ENCODE data around the gene DDC. TPM values are rescaled to one million over a fixed set of nuclear protein-coding genes. Genes with fewer than 3 reads are reported as not detected.

Gene DDC
- total RNA-seq, 1 experiment from 2014 or later, result not detected

DNA sequence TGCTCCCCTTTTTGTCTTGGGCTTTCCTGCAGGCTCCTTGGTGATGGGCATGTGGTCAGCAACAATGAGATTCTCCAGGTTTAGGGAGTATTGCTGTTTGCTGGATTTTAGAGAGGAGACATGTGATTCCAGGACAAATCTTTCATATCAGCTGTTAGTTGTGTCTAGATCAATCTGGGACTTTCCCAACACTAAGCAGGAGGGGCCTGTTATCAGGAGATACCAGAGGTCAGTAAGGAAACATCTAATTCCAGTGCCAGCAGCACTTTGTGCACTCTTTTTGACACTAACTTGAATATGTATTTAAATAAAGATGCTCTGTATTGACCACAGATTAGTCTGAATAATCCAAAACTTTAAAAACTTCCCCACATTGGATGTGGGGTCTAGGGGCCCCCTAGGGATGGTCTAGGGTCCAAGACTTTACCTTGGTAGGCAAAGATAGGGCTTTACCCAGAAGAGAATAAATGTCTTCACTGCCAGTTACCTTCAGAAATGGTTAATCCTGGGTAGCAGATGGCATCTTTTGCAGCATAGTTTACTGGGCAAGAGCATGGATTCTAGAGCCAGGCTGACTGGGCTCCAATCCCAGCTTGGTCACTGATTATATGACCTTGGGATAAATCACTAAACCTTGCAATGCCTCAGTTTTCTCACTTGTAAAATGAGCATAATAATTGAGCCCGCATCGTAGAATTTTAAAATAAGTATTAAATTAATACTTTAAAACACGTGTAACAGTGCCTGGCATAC is 108.7 kb downstream of the DDC start (continued):
- no peak for TF ChIP-seq SIN3A (IDR thresholded peaks at IDR 0.05; ENCODE audit: low read depth)
- TF ChIP-seq, protein P1, sequence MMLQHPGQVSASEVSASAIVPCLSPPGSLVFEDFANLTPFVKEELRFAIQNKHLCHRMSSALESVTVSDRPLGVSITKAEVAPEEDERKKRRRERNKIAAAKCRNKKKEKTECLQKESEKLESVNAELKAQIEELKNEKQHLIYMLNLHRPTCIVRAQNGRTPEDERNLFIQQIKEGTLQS (IDR thresholded peaks at IDR 0.05), result no peak
- no peak for TF ChIP-seq EZH2phosphoT487 (IDR thresholded peaks at IDR 0.05; ENCODE audit: borderline replicate concordance)
- TF ChIP-seq EGR1 (IDR thresholded peaks at IDR 0.05; ENCODE audit: low read depth), result no peak
- TF ChIP-seq CEBPB (IDR thresholded peaks at IDR 0.05; ENCODE audit: low read depth), result no peak
- no peak for TF ChIP-seq FOSL1 (IDR thresholded peaks at IDR 0.05; ENCODE audit: low read depth)
- TF ChIP-seq ELF1 (IDR thresholded peaks at IDR 0.05; ENCODE audit: borderline replicate concordance, low read depth), result no peak

DNA sequence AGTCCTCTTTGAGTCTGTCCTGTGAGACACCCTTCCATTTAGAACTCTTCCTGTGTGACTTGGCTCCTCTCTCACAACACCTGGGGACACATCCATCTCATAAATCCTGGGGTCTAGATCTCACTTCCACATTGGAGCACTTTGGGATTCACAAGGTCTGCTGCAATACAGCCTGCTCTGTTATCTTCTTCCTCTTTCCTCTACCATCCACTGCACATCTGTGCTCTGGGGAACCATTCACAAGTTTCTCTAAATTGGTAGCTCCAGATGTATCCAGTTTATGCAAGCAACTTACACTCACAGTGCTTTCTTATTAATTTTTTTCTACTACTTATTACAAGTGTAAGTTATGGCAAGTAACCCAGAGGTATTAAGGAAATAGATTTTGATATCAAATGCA is 109.5 kb downstream of the DDC start:
- Histone ChIP-seq H4K20me1 (ENCODE audit: insufficient read depth) (no peaks in the 10 kb centered on the region), H3K36me3 (ENCODE audit: control insufficient read depth in 1 of 2, insufficient read depth in 2 of 2, low read length in 2 of 2) (no peaks in the 10 kb centered on the region), H3K4me2 (ENCODE audit: low read length) (no peak overlapping the region), H3K79me2 (ENCODE audit: insufficient read depth, low read length) (no peaks in the 10 kb centered on the region), H3K9me2 (ENCODE audit: insufficient read depth) (no peaks in the 10 kb centered on the region), H3K9ac (ENCODE audit: low read length) (no peak overlapping the region), H2AFZ (ENCODE audit: low read depth, low read length, poor library complexity, severe bottlenecking) (no peak overlapping the region), H3K9me3 (ENCODE audit: control insufficient read depth in 1 of 2, insufficient read depth in 1 of 2, low read depth in 1 of 2, low read length in 2 of 2) (no peaks in the 10 kb centered on the region), H3K4me3 (replicated peaks in 1 of 2; ENCODE audit: low read depth in 1 of 2, low read length in 2 of 2) (no peak overlapping the region), H3K27ac (ENCODE audit: low read depth, low read length) (no peak overlapping the region), H3K27me3 (ENCODE audit: insufficient read depth, low read length) (peaks cover 30% of the 10 kb centered on the region), H3K4me1 (ENCODE audit: control insufficient read depth in 1 of 2, insufficient read depth in 2 of 2, low read length in 2 of 2) (peaks cover 4% of the 10 kb centered on the region in 2 experiments; a peak in 3 of 4 replicates)
- no TSS peak for BruUV-seq (replicated peaks)
- CTCF ChIA-PET, result no interaction called here
- RAD21 ChIA-PET (ENCODE audit: low non-redundant PET in 1 of 2, low total read pairs in 2 of 2, uncharacterized antibody in 2 of 2, unreplicated experiment in 2 of 2), result no interaction called here
- DNase-seq (ENCODE audit: low read depth, low spot score), result no peak
- TF ChIP-seq EGR1 (IDR thresholded peaks at IDR 0.05; ENCODE audit: low read depth) (no peak), POLR2A (IDR thresholded peaks at IDR 0.05; ENCODE audit: borderline replicate concordance, extremely low read depth, insufficient read depth, insufficient read length) (no peak), JUND (IDR thresholded peaks at IDR 0.05) (no peak), FOSL1 (IDR thresholded peaks at IDR 0.05; ENCODE audit: low read depth) (no peak), RAD21 (IDR thresholded peaks at IDR 0.05; ENCODE audit: low read depth) (no peak), EZH2 (IDR thresholded peaks at IDR 0.05) (no peak)
- TF ChIP-seq, protein P2, sequence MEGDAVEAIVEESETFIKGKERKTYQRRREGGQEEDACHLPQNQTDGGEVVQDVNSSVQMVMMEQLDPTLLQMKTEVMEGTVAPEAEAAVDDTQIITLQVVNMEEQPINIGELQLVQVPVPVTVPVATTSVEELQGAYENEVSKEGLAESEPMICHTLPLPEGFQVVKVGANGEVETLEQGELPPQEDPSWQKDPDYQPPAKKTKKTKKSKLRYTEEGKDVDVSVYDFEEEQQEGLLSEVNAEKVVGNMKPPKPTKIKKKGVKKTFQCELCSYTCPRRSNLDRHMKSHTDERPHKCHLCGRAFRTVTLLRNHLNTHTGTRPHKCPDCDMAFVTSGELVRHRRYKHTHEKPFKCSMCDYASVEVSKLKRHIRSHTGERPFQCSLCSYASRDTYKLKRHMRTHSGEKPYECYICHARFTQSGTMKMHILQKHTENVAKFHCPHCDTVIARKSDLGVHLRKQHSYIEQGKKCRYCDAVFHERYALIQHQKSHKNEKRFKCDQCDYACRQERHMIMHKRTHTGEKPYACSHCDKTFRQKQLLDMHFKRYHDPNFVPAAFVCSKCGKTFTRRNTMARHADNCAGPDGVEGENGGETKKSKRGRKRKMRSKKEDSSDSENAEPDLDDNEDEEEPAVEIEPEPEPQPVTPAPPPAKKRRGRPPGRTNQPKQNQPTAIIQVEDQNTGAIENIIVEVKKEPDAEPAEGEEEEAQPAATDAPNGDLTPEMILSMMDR (IDR thresholded peaks at IDR 0.05 in 2 of 3, conservative IDR thresholded peaks at IDR 0.05 in 1 of 3; ENCODE audit: borderline replicate concordance in 1 of 3, insufficient read depth in 1 of 3, low read depth in 2 of 3, low read length in 2 of 3), result no peak
- no peak for ATAC-seq
- POLR2A ChIA-PET, result no interaction called here
- intact Hi-C loops (cut with micrococcal nuclease), result no loop called here

Data from HCT116 (cell line).